ENCODE results near the gene USP7. TPM values are rescaled to one million over a fixed set of nuclear protein-coding genes. Genes with fewer than 3 reads are reported as not detected.
"Not testable (repeated sequence)": the region's sequence is repeated elsewhere in the genome, so short reads cannot be mapped to it uniquely, and the experiment has no call there.

Gene USP7
- polyA plus RNA-seq, 4 donors, result 31.6 to 97.1 (median 36.0) TPM

GRCh38 chr16:8847145-8847544, 116.6 kb downstream of the USP7 start:
- 81 to 89% (median 83%) methylated on average over 13 of the region's 13 CpGs for WGBS, 3 donors
- Histone ChIP-seq H3K4me3 (ENCODE audit: low read depth in 1 of 3, low read length in 3 of 3) (no peak overlapping the region), H3K4me1 (ENCODE audit: control insufficient read depth in 3 of 3, insufficient read depth in 2 of 3, low read depth in 1 of 3, low read length in 2 of 3) (no peaks in the 10 kb centered on the region), H3K27me3 (ENCODE audit: control insufficient read depth in 3 of 3, insufficient read depth in 3 of 3, low read length in 3 of 3) (no peaks in the 10 kb centered on the region), H3K9me3 (ENCODE audit: control insufficient read depth in 2 of 2, insufficient read depth in 1 of 2, low read depth in 1 of 2, low read length in 1 of 2) (no peaks in the 10 kb centered on the region), H3K27ac (ENCODE audit: low read depth in 1 of 3, low read length in 2 of 3) (no peak overlapping the region), H3K36me3 (ENCODE audit: control insufficient read depth in 3 of 3, insufficient read depth in 2 of 3, low read depth in 1 of 3, low read length in 3 of 3) (peaks cover 7 to 63% (median 9%) of the 10 kb centered on the region in 3 donors)
- FAIRE-seq (no peak), DNase-seq (no peak)

- H3K27ac ChIP-seq (ENCODE audit: low read depth in 1 of 3, low read length in 2 of 3), result no peak overlapping the region
- 87 to 93% (median 90%) methylated on average over 10 of the region's 10 CpGs for WGBS, 3 donors
- H3K9me3 ChIP-seq (ENCODE audit: control insufficient read depth in 2 of 2, insufficient read depth in 1 of 2, low read depth in 1 of 2, low read length in 1 of 2), result no peaks in the 10 kb centered on the region
- FAIRE-seq (no peak), DNase-seq (no peak)
- H3K36me3 ChIP-seq (ENCODE audit: control insufficient read depth in 3 of 3, insufficient read depth in 2 of 3, low read depth in 1 of 3, low read length in 3 of 3), result peaks cover 7 to 56% (median 9%) of the 10 kb centered on the region in 3 donors
- H3K4me3 ChIP-seq (ENCODE audit: low read depth in 1 of 3, low read length in 3 of 3), result no peak overlapping the region
- no peaks in the 10 kb centered on the region for H3K27me3 ChIP-seq (ENCODE audit: control insufficient read depth in 3 of 3, insufficient read depth in 3 of 3, low read length in 3 of 3)
- H3K4me1 ChIP-seq (ENCODE audit: control insufficient read depth in 3 of 3, insufficient read depth in 2 of 3, low read depth in 1 of 3, low read length in 2 of 3), result no peaks in the 10 kb centered on the region
Observed at GRCh38 chr16:8846401-8846932, 117.2 kb downstream of the USP7 start.

- H3K27me3 ChIP-seq (ENCODE audit: control insufficient read depth in 3 of 3, insufficient read depth in 3 of 3, low read length in 3 of 3), result no peaks in the 10 kb centered on the region
- no peak for DNase-seq
- no peaks in the 10 kb centered on the region for H3K9me3 ChIP-seq (ENCODE audit: control insufficient read depth in 2 of 2, insufficient read depth in 1 of 2, low read depth in 1 of 2, low read length in 1 of 2)
- 91 to 93% (median 93%) methylated on average over 7 of the region's 7 CpGs for WGBS, 3 donors
- H3K4me3 ChIP-seq (ENCODE audit: low read depth in 1 of 3, low read length in 3 of 3), result no peak overlapping the region
- H3K4me1 ChIP-seq (ENCODE audit: control insufficient read depth in 3 of 3, insufficient read depth in 2 of 3, low read depth in 1 of 3, low read length in 2 of 3), result no peaks in the 10 kb centered on the region
- no peak for FAIRE-seq
- H3K36me3 ChIP-seq (ENCODE audit: control insufficient read depth in 3 of 3, insufficient read depth in 2 of 3, low read depth in 1 of 3, low read length in 3 of 3), result peaks cover 7 to 51% (median 9%) of the 10 kb centered on the region in 3 donors
- H3K27ac ChIP-seq (ENCODE audit: low read depth in 1 of 3, low read length in 2 of 3), result no peak overlapping the region
Observed at GRCh38 chr16:8845699-8846298, 117.9 kb downstream of the USP7 start.

GRCh38 chr16:8843296-8843695, 120.4 kb downstream of the USP7 start:
- not testable (repeated sequence) for H3K4me1 ChIP-seq (ENCODE audit: control insufficient read depth in 3 of 3, insufficient read depth in 2 of 3, low read depth in 1 of 3, low read length in 2 of 3); H3K27me3 ChIP-seq (ENCODE audit: control insufficient read depth in 3 of 3, insufficient read depth in 3 of 3, low read length in 3 of 3); H3K27ac ChIP-seq (ENCODE audit: low read depth in 1 of 3, low read length in 2 of 3); H3K4me3 ChIP-seq (ENCODE audit: low read depth in 1 of 3, low read length in 3 of 3); H3K9me3 ChIP-seq (ENCODE audit: control insufficient read depth in 2 of 2, insufficient read depth in 1 of 2, low read depth in 1 of 2, low read length in 1 of 2); DNase-seq; FAIRE-seq
- peaks cover 2 to 29% (median 4%) of the 10 kb centered on the region in 3 donors for H3K36me3 ChIP-seq (ENCODE audit: control insufficient read depth in 3 of 3, insufficient read depth in 2 of 3, low read depth in 1 of 3, low read length in 3 of 3)
- 75 to 89% (median 77%) methylated on average over 11 to 12 of the region's 12 CpGs for WGBS, 3 donors

Other genes starting within 250 kb of the USP7 start
- 10 to 100 TPM in 3 of 4 donors, 1 to 10 TPM in 1; 8.7 to 21.1 (median 13.0) TPM for gene TMEM186, start 166.3 kb downstream of the USP7 start, polyA plus RNA-seq
- gene PMM2, start 166.1 kb downstream of the USP7 start, polyA plus RNA-seq, result 10 to 100 TPM; 21.1 to 48.1 (median 36.0) TPM
- 100 to 1,000 TPM in 1 of 4 donors, 10 to 100 TPM in 3; 51.6 to 103 (median 88.8) TPM for gene CARHSP1, start 94.9 kb downstream of the USP7 start, polyA plus RNA-seq
- 1 to 10 TPM in 1 of 4 donors, not detected in 3; 1.6 TPM for gene LITAFD, start 81.6 kb downstream of the USP7 start, polyA plus RNA-seq
- 10 to 100 TPM; 11.6 to 31.8 (median 15.0) TPM for gene HAPSTR1, start 127.7 kb upstream of the USP7 start, polyA plus RNA-seq

Data from small intestine (tissue), 7 donors.